ENCODE data around the gene NUDT22.

The NUDT22 gene

DNA sequence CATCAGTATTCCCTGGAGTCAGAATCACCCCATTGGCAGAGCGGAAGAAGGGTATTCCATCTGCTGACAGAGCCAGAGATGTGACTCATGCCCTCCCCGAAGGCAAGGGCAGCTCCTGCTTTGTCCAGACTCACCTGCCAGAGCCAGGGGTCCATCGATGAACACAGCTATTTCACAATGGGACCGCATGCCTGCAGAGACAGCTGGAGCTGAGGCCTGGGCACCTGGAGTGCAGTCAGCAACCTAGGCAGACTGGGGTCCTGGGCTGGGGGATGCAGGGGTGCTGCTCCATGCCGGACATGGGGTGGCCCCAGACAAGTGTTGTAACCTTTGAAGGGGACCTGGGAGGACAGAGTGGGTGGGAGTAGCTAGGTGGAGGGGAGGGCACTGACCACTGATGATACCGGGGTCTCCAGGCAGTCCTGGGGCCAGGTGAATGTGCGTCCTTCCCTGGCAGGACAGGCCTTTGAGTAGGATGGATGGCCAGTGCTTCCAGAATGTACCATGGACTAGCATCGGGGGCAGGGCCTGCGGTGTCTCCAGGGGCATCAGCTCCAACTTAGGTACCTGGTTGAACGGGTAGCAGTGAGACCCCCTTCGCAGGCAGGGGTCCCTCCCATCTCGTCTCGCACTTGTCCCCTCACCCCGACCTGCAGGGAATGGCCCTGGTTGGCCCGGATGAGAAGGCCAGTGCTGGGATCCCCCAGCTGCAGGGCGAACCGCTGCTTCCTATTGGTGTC lies 1.8 kb upstream of the NUDT22 start:
- TF ChIP-seq, protein P1, sequence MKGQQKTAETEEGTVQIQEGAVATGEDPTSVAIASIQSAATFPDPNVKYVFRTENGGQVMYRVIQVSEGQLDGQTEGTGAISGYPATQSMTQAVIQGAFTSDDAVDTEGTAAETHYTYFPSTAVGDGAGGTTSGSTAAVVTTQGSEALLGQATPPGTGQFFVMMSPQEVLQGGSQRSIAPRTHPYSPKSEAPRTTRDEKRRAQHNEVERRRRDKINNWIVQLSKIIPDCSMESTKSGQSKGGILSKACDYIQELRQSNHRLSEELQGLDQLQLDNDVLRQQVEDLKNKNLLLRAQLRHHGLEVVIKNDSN (IDR thresholded peaks at IDR 0.05): no peak
- TF ChIP-seq, protein P2, sequence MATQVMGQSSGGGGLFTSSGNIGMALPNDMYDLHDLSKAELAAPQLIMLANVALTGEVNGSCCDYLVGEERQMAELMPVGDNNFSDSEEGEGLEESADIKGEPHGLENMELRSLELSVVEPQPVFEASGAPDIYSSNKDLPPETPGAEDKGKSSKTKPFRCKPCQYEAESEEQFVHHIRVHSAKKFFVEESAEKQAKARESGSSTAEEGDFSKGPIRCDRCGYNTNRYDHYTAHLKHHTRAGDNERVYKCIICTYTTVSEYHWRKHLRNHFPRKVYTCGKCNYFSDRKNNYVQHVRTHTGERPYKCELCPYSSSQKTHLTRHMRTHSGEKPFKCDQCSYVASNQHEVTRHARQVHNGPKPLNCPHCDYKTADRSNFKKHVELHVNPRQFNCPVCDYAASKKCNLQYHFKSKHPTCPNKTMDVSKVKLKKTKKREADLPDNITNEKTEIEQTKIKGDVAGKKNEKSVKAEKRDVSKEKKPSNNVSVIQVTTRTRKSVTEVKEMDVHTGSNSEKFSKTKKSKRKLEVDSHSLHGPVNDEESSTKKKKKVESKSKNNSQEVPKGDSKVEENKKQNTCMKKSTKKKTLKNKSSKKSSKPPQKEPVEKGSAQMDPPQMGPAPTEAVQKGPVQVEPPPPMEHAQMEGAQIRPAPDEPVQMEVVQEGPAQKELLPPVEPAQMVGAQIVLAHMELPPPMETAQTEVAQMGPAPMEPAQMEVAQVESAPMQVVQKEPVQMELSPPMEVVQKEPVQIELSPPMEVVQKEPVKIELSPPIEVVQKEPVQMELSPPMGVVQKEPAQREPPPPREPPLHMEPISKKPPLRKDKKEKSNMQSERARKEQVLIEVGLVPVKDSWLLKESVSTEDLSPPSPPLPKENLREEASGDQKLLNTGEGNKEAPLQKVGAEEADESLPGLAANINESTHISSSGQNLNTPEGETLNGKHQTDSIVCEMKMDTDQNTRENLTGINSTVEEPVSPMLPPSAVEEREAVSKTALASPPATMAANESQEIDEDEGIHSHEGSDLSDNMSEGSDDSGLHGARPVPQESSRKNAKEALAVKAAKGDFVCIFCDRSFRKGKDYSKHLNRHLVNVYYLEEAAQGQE (IDR thresholded peaks at IDR 0.05; ENCODE audit: low read depth): no peak
- TF ChIP-seq EGR1 (IDR thresholded peaks at IDR 0.05): no peak
- TF ChIP-seq CEBPB (IDR thresholded peaks at IDR 0.05): no peak
- no peak for TF ChIP-seq TAF1 (IDR thresholded peaks at IDR 0.05; ENCODE audit: low read depth)
- TF ChIP-seq ZBTB7A (IDR thresholded peaks at IDR 0.05; ENCODE audit: low read depth): no peak
- TF ChIP-seq, protein P3, sequence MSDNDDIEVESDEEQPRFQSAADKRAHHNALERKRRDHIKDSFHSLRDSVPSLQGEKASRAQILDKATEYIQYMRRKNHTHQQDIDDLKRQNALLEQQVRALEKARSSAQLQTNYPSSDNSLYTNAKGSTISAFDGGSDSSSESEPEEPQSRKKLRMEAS (IDR thresholded peaks at IDR 0.05): no peak

DNA sequence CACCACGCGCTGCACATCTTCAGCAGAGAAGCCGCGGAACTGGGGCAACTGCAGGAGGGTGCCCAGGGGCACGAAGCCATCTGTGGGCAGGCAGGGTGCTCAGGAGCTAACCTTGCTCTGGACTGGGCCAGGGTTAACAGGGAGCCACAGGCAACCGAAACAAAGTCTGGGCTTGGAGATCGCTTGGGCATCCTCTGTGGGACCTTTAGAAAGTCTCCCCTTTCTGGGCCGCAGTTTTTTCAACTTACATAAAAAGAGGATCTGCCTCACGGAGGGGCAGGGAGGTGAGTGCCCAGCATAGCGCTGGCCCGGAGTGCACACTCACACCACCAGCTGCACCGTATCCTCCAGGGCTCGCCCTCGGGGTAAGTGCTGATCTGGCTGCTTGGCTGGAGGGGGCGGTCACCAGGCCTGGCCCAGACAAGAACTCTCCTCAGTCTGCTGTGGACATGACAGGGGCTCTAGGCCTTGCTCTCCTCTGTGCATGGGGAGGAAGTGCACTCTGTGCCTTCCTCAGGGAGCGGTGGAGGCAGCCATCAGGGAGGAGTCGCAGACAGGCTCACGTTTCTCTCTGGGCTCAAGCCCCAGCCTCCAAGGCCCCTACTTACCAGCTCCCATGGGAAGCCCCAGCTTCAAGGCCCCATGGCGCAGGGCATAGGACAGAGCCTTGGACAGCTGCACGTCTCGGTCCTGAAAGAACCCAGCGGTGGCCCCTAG lies 1.0 kb upstream of the NUDT22 start:
- TF ChIP-seq TCF12 (IDR thresholded peaks at IDR 0.05; ENCODE audit: low read depth) (no peak), TEAD4 (IDR thresholded peaks at IDR 0.05) (no peak), TAF1 (IDR thresholded peaks at IDR 0.05; ENCODE audit: low read depth) (no peak), CEBPB (IDR thresholded peaks at IDR 0.05) (no peak), YY1 (IDR thresholded peaks at IDR 0.05; ENCODE audit: low read depth) (no peak), NFIC (IDR thresholded peaks at IDR 0.05) (no peak), ZBTB7A (IDR thresholded peaks at IDR 0.05; ENCODE audit: low read depth) (no peak), RAD21 (IDR thresholded peaks at IDR 0.05; ENCODE audit: low read depth) (no peak)
- TF ChIP-seq, protein P3 (IDR thresholded peaks at IDR 0.05): no peak
- TF ChIP-seq, protein P2 (IDR thresholded peaks at IDR 0.05; ENCODE audit: low read depth): no peak
- TF ChIP-seq, protein P1 (IDR thresholded peaks at IDR 0.05): no peak

DNA sequence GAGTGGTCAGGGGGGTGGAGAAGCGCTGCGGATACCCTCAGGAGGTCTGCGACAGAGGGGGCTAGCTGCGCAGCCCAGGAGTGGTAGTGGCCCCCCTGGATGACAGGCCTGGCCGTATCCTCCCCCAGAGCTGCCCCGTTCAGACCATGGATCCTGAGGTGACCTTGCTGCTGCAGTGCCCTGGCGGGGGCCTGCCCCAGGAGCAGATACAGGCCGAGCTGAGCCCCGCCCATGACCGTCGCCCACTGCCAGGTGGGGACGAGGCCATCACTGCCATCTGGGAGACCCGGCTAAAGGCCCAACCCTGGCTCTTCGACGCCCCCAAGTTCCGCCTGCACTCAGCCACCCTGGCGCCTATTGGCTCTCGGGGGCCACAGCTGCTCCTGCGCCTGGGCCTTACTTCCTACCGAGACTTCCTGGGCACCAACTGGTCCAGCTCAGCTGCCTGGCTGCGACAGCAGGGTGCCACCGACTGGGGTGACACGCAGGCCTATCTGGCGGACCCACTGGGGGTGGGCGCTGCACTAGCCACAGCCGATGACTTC lies 505 bp downstream of the NUDT22 start:
- TF ChIP-seq FOXM1 (IDR thresholded peaks at IDR 0.05; ENCODE audit: borderline replicate concordance, low read depth): no peak
- TF ChIP-seq CEBPB (IDR thresholded peaks at IDR 0.05): no peak
- TF ChIP-seq TCF12 (IDR thresholded peaks at IDR 0.05; ENCODE audit: low read depth): no peak
- TF ChIP-seq, protein P2 (IDR thresholded peaks at IDR 0.05; ENCODE audit: low read depth): no peak
- TF ChIP-seq TEAD4 (IDR thresholded peaks at IDR 0.05): no peak
- TF ChIP-seq YY1 (IDR thresholded peaks at IDR 0.05; ENCODE audit: low read depth): no peak
- TF ChIP-seq, protein P3 (IDR thresholded peaks at IDR 0.05): 0 out of 2 replicates have a peak, but pooled peaks have one; percentile 14
- no peak for TF ChIP-seq TAF1 (IDR thresholded peaks at IDR 0.05; ENCODE audit: low read depth)

DNA sequence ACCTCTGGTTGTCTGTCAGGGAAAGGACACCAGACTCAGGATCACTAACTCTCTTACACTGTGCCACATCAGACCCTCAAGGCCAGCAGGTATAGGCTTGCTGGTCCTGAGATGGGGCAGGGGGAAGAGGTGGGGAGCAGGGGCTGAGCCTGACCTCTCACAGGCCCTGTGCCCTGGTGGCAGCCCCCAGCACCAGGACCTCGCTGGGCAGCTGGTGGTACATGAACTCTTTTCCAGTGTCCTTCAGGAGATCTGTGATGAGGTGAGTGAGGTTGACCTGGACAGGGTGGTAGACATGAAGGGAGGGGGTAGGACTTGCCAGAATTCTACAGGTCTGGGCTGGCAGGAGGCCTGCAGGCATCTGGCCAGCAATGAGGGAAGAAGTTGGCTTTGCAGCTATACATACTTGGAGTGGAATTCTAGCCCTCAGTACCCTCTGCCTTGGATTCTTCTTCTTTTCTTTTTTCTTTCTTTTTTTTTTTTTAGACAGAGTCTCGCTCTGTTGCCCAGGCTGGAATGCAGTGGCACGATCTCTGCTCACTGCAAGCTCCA lies 1.4 kb downstream of the NUDT22 start:
- TF ChIP-seq TEAD4 (IDR thresholded peaks at IDR 0.05) (no peak), NFIC (IDR thresholded peaks at IDR 0.05) (peak; percentile 77)
- TF ChIP-seq, protein P1 (IDR thresholded peaks at IDR 0.05): no peak
